NCI-H2227 (cell line): ENCODE results near the gene COPG1.

Experiments
- DNase-seq: peaks from one replicate; lab custom pipeline; 2025; ENCODE audit not compliant: unreplicated experiment; lab: John Stamatoyannopoulos, UW

COPG1 gene

GRCh38 chr3:129278439-129278965 lies 29.1 kb downstream of the COPG1 start, which contains the start of gene HMCES:
Gene HMCES, plus strand, starts transcription at chr3:129278870. Its CDS starts 863 bp downstream, at chr3:129279733.
- peak; percentile 90 for DNase-seq

GRCh38 chr3:129278966-129279906 lies 29.8 kb downstream of the COPG1 start:
- peak; percentile 61 for DNase-seq

GRCh38 chr3:129280183-129280582 lies 30.8 kb downstream of the COPG1 start:
- DNase-seq, result no peak

GRCh38 chr3:129281726-129282125 lies 32.3 kb downstream of the COPG1 start:
- DNase-seq, result no peak

DNA sequence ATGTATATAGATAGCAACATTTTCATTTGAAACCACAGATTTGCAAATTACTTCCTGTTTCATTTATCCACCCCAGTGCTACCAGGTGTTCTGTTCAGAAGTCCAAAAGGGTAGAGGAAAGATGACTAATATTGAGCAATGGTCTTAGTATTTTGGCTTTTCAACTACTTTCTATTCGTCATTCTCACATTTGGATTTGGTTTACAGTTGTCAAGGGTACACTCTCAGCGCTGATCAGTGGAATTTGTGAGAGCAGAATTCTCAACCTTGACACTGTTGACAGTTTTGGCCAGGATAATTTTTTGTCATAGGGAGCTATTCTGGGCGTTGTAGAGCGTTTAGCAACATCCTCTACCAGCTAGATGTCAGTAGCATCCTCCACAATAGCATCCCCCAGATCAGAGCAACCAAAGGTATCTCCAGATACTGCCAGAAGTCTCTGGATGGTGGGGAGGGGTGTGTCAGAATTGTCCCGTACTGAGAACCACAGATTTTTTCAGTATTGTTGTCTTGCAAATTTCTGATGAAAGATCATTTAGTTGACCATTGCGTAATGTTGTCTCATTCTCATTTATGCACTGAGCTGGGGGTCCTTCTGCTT lies 33.4 kb downstream of the COPG1 start:
- no peak for DNase-seq

DNA sequence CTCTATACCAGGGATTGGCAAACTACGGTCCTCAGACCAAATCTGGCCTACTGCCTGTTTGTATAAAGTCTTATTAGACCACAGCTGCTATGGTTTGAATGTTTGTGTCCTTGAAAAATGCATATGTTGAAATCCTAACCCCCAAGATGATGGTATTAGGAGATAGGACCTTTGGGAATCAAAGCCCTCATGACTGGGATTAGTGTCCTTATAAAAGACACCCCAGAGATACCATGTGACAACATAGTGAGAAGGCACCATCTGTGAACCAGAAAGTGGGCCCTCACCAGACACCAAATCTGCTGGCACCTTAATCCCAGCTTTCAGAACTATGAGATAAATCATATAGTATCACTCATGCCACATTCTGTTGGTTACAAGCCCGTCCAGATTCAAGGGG lies 36.7 kb downstream of the COPG1 start:
- no peak for DNase-seq

DNA sequence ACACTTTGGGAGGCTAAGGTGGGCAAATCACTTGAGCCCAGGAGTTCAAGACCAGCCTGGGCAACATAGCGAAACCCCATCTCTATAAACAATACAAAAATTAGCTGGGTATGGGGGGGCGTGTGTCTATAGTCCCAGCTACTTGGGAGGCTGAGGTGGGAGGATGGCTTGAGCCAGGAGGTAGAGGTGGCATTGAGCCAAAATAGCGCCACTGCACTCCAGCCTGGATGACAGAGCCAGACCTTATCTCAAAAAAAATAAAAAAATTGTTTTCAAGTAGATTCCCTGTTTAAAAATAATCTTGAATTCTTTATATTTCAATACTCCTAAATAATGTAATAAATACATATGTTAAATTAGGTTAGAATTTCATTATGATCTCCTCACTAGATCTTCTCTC lies 39.0 kb downstream of the COPG1 start:
- no peak for DNase-seq

GRCh38 chr3:129289201-129289921 lies 40.0 kb downstream of the COPG1 start:
- DNase-seq, result no peak

DNA sequence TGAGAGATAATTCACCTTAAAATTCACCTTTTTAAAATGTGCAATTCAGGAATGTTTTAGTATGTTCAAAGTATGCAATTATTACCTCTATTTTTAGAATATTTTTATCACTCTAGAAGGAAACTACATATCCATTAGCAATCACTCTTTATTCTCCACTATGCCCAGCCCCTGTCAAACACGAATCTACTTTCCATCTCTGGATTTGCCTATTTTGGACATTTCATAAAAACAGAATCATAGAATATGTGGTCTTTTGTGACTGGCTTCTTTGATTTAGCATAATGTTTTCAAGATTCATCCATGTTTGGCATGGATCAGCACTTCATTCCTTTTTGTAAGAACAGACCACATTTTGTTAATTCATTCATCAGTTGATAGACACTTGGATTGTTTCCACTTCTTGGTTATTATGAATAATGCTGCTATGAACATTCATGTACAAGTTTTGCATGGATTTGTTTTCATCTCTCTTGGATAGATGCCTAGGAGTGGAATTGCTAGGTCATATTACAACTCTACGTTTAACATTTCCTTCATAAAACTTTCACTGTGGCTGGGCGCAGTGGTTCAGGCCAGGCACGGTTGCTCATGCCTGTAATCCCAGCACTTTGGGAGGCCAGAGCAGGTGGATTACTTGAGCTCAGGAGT lies 42.0 kb downstream of the COPG1 start:
- no peak for DNase-seq

GRCh38 chr3:129295286-129295685 lies 45.9 kb downstream of the COPG1 start:
- no peak for DNase-seq

DNA sequence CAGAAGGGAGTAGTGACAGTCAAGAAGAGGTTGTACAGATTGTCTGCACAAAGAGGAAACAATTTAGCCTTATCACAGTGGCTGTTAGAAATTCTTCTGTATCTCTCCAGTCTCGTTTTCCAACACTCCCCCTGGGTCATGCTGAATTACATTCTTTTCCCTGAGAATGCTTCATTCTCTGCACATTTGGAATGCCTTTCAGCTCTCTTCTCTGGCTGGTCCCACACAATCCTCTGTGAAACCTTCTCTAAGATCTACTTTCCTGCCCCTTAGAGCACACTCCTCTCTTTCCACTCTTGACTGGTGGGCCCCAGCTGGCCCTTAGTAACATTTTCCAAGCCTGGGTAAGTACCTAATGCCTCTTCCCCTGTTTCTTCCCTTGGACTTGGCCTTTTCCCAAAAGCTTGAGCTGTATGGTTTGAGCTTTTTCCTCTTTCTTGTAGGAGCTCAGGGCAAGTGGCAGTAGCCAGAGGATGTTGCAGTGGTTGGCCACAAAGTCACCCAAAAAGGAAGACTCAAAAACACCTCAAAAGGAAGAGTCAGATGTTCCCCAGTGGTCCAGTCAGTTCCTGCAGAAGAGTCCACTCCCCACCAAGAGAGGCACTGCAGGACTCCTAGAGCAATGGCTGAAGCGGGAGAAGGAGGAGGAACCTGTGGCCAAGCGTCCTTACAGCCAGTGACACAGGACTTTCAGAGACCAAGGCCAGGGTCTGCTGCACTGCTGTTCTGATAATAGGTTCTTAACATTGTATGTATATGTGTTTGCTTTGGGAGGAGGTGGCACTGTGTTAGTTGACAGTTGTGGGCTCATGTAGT lies 54.9 kb downstream of the COPG1 start:
- DNase-seq, result no peak

- peak; percentile 7 for DNase-seq
Observed at GRCh38 chr3:129304962-129305222, 55.5 kb downstream of the COPG1 start.

DNA sequence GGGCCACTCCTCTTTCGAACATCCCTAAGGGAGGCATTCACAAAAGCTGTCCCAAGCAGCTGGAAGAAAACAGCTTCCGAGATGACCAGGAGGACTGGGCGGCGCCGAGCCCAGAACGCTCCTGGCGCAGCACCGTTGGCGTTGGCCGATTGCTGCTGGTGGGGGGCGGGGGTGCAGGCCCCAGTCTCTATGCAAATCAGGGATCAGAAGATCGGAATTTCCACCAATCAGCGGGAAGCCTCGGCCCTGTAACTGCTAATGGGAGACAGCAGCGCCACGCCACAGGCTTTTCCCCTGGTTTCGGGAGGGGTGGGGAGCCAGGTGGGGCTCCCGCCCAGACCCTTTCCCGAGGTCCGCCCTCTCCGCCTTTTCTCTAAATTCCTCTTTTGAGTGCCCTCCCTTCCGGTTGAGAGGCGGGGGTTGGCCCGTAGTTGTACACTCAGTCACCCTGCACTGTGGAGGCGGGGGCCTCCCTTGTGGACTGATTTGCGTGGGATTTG lies 56.2 kb downstream of the COPG1 start:
- peak; percentile 93 for DNase-seq

GRCh38 chr3:129308636-129309035 lies 59.2 kb downstream of the COPG1 start:
- no peak for DNase-seq

DNA sequence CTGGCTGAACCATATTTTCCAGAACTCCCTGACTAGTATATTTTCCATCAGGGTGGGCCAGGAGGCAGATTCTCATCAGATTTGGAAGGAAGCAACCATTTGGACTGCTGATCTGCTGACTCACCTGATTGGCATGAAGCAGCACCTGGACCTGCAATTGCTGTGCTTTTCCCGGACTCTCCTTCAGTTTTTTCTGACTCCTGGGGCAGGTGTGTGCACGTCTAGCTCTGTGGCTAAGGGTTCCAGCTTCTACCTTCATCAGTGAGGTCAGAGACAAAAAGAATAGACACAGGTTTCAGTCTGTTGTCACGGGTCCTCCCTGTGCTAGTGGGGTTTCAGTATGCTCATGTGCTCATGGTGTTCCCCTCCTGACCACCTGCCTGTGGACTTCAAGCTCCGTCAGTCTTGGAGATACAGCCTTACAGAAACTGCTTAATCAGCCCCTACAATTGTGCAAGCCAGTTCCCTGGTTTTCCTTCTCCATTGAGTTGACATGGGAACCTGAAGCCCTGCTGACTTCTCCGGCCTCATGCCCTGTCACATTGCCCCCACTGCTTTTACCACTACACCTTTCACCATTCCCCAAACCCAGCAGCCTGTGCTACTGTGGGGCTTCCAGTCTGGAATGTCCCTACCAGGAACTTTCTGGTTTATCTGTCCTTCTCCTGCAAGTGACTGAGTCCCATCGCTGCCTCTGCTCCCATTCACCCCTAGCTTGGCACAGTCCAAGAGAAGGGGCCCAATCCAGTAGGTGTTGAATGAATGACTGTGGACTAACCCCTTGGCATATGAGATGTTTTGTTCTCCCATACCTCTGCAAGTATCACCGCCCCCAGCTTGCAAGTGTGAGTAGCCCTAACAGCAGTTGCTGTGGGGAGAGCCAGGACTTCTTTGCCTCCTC lies 61.0 kb downstream of the COPG1 start:
- DNase-seq, result no peak

GRCh38 chr3:129311054-129311902 lies 61.9 kb downstream of the COPG1 start:
- no peak for DNase-seq

DNA sequence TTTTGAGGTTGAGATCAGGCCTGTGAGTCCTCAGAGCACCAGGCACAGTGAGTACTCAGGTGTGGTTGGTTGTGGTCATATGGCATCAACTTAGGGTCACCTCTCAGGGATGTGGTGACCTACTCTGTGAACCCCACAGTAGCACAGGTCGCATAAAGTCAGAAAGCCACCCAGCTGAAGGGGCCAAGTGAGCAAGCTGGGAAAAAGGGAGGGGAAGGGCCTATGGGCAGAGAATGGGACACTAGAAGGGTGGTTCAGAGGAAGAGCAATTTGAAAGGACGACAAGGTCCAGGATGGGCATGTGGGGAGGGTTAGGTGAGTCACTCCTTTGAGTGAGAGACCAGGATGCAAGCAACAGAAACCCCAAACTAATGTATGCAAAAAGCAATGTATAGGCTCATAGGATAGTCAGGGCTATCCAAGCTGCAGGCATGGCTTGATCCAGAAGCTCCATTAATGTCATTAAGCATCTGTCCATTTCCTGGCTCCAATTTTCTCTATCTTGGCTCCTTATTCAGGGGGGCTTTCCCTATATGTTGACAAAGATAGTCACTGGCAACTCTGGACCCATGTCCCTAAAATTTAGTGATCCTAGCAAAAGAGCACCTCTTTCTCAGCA lies 62.7 kb downstream of the COPG1 start:
- no peak for DNase-seq
